Measurements from ENCODE around the gene ZNF628.
A peak's percentile ranks its signal among the peaks of the same experiment; 100 is the strongest.

The ZNF628 gene

DNA sequence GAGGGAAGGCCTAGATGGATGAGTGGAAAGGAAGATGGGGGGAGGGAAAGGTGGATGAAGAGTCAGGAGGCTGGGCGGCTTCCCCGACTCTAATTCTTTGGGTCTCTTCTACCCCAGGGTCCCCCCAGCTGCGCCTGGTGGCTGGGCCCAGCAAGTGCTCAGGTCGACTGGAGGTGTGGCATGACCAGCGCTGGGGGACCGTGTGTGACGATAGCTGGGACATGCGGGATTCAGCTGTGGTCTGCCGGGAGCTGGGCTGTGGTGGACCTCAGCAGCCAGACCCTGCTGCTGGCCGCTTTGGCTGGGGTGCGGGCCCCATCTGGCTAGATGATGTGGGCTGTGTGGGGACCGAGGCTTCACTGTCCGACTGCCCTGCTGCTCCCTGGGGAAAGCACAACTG lies 21.3 kb downstream of the ZNF628 start:
- no peak for DNase-seq (ENCODE audit: low spot score)

DNA sequence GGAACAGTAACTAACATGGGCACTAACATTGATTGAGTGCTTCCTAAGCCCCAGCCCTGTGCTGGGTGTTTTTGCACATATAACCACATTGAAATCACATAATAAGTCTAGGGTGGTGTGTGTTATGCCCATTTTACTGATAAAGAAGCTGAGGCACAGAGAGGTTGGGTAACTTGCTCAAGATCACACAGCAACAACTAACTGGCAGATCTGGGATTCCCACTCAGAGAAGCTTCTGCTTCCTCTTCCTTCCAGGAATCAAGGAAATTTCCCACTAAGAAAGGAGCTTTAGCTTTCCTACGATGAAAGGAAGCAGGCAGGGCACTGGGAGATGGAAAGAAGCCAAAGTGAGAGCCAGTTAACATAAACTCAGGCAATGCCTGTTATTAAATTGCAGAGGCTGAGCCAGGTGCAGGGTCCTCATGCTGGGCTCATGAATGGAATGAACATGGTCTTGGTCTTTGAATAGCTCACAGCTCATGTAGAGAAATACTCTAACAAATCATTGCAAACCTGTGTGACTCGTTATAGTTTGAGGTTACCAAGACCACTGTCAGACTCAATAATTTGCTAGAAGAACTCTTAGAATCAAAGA lies 21.9 kb downstream of the ZNF628 start:
- no peak for DNase-seq (ENCODE audit: low spot score)

DNA sequence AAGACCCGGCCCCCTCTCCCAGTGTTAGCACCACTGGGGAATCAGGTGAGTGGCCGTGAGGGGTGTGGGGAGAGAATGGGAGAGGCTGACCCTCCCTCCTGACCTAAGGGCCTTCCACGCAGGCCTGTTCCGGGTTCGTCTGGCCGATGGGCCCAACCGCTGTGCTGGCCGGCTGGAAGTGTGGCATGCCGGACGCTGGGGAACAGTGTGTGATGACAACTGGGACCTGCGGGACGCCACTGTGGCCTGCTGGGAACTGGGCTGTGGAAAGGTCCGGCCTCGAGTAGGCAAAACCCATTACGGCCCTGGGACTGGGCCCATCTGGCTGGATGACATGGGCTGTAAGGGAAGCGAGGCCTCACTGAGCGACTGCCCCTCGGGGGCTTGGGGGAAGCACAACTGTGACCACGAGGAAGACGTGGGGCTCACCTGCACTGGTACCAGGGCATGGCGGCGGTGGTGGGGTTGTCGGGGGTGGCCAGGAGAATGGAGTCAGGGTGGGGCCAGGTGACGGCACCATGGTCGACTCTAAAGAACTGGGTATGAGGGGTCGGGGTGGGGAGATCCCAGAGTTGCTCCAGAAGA lies 24.0 kb downstream of the ZNF628 start:
- DNase-seq (ENCODE audit: low spot score) = no peak

DNA sequence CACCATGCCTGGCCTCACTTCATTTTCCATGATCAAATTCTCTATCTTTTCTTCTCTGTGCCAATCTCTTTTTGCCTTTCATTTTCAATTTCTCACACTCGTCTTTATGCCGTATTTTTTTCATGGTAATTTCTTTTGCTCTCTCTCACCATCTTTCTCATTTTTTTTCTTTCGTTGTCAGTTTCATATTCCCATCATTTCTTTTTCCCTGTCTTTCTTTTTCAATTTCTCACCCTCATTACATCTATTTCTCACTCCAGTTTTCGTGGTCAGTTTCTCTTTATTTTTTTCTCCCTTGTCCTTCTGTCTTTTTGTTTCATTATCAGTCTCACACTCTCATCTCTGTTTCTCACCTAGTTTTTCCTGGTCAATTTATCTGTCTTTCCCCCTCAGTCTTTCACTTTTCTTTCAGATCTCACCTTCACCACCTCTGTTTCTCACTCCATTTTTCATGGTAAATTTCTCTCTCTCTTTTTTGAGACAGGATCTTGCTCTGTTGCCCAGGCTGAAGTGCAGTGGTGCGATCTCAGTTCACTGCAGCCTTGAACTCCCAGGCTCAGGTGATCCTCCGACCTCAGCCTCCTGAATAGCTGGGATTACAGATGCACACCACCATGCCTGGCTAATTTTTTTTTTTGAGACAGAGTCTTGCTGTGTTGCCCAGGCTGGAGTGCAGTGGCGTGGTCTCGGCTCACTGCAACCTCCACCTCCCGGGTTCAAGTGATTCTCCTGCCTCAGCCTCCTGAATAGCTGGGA lies 26.0 kb downstream of the ZNF628 start:
- DNase-seq (ENCODE audit: low spot score) = no peak

DNA sequence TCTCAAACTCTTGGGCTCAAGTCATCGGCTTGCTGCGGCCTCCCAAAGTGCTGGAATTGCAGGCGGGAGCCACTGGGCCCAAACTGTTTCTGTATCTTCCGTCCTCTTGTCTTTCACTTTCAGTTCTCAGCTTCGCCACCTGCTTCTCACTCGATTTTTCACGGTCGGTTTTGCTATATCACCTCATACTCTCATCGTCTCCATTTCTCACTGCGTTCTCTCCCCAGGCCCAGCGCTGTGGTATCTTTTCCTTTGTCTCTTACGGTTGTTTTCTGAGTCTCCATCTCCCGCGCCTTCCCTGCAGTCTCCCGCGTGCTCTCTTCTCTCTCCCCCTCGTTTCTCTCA lies 26.7 kb downstream of the ZNF628 start:
- DNase-seq (ENCODE audit: low spot score) = no peak

DNA sequence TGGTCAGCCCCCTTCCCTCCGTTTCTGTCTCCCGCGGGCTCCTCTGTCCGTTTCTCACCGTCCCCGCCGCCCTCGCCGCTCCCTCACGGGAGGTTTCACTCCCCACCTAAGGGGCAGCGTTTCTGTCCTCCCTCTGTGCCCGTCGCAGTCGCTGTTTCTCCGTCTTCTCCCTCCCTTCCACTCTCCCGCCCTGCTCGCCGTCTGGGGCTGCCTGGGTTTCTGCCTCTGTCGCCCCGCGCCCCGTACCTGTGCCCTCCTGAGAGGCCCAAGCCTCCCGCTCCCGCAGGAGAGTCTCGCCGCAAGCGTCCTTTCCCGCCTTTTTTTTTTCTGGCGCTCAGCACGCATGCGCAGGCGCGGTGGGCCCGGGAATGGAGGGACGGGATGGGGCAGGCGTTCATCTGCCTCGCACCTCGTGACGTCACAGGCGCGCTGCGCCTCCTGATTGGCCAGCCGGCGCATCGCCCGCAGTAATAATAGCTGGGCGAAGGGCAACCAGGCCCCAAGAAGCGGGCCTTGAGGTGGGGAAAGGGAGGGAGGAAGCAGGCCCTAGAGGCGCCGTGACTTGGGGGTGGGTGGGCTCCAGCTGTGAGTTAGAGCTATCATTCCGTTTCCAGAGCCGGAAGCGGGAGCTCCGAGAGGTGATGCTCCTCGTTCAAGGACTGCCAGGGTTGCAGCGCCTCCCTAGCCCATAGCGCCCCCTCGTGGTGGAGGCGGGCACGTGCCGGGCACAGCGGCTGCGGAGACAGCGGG lies 27.3 kb downstream of the ZNF628 start:
- DNase-seq (ENCODE audit: low spot score) = peak; percentile 91

DNA sequence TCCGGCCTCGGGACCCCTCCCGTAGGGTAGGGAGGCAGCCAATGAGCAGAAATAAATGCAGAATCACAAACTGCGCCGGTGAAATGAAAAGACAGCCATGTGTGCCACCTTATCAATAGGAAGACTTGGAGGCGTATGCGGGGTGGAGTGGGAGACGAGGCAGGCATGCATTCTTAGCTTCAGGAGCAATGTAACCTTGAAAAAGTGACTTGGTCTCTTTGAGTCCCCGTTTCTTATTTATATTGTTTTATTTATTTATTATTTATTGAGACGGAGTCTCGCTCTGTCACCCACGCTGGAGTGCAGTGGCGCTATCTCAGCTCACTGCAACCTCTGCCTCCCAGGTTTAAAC lies 27.8 kb downstream of the ZNF628 start:
- no peak for DNase-seq (ENCODE audit: low spot score)

DNA sequence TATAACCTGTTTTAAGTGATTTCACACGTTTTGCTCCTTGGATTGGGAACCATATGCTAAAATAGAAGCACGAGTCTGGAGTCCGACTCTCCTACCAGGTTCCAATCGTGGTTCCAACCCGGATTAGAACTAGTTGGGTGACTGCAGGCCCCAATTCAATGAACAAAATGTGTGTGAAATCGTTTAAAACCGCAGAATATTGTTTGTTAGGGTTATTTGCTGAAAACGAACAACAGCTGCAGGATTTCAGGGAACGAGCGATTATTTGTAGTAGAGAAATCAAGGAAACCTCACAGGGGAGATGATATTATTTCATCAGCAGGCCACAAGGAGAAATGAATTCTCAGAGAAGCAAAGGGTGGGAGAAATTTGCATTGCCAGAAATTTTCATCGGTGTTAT lies 28.6 kb downstream of the ZNF628 start:
- no peak for DNase-seq (ENCODE audit: low spot score)

DNA sequence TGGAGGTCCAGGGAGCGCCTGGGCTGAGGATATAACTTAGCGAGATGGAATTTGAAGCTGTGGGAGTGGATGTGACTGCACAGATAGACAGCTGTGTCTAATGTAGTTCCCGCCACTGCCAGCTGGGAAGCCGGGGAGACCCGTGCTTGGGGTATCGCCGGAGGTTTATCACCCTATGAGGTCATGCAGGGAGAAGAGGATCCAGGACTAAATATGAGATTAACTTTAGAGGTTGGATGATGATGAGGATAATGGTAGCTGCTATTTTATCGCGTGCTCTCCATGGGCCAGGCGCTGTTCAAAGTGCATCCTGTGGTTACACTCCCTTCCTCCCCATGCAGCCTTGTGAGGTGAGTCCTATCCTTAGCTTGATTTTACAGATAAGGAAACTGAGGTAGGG lies 31.7 kb downstream of the ZNF628 start:
- no peak for DNase-seq (ENCODE audit: low spot score)

DNA sequence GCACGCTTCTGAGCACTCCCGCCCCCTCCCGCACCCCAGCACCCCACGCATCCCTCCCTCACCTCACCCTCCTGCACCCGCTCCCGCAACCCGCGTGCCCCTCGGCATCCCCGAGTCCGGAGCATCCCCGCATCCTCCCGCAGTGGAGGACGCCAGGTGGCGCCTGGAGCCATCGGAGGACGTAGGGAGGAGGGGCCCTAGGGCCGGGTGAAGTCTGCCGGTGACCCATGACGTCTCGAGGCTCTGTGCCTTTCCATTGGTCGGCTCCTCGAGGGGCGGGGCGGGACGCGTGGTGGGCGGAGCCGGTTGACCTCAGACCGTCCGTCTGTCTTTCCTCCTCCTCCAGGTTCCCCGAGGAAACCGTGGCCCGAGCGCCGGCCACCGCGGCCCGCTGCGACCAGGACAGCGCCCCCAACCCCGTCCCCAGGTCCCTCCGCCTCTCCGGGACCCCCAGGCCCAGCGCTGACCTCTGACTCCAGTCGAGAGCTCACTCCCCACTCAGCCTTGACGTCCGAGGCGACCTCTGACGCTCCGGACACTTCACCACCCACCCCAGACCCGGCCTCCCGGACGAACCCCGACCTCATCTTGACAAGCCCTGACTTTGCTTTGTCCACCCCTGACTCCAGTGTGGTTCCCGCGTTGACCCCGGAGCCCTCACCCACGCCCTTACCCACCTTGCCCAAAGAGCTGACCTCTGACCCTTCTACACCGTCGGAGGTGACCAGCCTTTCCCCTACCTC lies 40.6 kb downstream of the ZNF628 start:
- peak; percentile 92 for DNase-seq (ENCODE audit: low spot score)

DNA sequence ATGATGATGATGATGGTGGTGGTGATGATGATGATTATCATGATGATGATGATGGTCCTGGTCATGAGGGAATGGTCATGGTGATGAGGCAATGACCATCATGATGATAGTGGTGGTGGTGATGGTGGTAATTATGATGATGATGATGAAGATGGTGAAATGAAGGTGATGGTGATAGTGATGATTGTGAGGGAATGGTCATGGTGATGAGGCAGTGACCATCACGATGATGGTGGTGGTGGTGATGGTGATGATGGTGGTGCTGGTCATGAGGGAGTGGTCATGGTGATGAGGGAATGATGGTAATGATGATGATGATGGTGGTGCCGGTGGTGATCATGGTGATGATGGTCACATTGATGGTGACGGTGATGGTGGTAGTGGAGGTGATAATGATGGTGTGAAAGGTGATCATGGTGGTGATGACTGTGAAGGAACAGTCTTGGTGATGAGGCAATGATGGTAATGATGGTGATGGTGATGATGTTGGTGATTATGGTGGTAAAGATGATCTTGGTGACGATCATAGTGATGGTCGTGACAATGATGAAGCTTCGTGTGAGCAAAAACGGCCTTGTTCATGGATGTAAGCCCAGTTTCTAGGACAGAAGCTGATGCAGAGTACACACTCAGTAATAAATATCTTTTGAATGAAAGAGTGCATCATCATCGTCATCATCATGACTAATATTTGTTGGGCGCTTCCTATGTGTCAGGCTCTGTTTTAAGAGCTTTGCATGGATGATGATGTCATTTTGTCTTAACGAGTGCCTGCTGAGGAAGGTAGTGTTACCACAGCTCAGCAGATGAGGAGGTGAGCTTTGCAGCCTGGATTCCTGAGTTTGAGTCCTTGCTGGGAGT lies 43.3 kb downstream of the ZNF628 start:
- peak; percentile 7 for DNase-seq (ENCODE audit: low spot score)

DNA sequence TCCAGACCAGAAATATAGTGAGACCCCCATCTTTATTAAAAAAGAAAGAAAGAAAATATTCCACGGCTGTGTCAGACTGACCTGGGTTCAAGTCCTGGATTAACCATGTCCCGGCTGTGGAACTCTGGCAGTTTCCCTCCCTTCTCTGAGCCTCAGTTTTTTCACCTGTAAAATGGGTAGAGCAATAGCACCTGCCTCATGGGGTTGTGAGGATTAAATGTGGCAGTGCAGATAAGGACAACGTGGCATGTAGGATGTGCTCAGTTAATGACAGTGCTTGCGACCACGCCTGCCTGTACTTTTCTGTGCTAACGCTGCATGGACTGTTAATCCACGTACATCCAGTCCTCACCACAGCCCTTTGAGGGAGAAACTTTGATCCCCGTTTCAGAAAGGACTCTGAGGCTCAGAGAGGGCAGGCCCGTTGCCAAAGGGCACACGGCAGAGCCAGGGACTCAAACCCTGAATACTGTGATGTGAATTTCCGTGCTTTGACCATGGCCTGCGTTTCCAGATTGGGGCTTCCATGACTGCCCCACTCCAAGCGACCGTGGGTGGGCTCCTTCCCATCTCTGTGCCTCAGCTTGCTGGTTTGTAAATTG lies 44.4 kb downstream of the ZNF628 start:
- DNase-seq (ENCODE audit: low spot score) = no peak

DNA sequence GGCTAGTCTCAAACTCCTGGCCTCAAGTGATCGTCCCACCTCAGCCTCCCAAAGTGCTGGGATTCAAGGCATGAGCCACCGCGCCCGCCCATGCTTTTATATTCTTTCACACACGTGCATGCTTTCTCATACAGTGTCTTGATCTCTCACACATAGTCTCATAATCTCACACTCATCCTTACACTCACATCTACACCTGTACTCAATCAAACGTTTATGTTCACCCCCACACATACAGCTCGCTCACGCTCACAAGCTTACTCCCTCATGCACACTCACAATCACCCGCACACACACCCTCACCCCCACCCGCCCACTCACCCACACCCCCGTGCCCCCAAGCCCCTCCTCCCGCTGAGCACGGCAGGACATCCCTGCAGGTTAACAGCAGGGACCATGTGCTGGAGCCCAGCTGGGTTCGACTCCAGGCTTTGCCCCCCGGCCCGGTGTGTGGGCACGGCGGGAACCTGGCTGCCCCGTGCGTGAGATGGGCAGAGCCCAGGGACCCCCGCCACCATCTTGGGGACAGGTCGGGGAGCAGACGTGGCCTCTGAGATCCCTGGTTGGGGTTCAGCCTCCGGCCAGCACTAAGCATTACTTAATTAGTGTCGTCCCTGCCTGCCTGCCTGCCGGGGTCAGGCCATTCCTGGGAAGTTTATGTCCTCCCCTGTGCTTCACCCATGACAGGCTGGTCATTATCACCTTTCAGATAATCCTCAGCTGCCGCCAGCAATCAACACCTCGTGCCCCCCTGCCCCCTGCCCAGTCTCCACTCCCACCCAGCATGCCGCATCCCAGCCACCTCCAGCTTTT lies 49.1 kb downstream of the ZNF628 start:
- DNase-seq (ENCODE audit: low spot score) = no peak

DNA sequence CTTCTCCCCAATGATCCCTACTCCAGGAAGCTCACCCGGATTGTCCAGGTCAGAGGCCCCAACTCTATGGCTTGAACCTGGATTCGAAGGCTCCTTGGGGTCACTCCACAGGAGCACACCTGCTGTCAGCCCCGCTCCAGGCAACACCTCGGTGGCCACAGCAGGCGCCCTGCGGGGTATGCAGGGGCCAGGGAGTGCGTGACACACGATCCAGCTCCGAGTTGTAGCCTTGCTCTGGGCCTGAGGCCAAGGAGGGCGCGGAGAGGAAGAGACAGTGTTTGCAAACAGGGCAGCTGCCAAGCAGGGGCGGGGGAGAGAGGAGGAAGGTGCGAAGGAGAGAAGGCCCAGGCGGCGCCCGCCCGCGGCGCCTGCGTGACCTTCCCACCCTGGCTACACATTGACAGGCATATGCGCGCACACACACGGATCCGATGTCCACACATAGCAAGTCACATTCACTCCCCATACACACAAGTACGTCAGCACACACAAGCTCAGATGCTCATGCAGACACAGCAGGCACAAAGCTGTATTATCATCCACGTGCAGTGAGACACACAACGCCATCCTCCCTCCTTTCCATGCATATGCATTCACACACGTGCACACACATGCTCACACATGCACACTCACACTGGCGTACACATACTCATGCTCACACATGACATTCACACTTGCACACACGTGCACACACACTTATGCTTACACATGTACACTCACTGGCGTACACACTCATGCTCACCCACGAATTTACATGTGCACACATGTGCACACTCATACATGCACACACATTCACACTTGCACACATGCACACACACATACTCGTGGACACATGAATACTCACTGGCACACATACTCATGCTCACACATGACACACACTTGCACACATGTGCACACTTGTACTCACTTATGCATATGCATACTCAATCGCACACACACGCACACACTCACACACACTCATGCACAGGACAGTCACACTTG lies 50.1 kb downstream of the ZNF628 start:
- DNase-seq (ENCODE audit: low spot score) = no peak

DNA sequence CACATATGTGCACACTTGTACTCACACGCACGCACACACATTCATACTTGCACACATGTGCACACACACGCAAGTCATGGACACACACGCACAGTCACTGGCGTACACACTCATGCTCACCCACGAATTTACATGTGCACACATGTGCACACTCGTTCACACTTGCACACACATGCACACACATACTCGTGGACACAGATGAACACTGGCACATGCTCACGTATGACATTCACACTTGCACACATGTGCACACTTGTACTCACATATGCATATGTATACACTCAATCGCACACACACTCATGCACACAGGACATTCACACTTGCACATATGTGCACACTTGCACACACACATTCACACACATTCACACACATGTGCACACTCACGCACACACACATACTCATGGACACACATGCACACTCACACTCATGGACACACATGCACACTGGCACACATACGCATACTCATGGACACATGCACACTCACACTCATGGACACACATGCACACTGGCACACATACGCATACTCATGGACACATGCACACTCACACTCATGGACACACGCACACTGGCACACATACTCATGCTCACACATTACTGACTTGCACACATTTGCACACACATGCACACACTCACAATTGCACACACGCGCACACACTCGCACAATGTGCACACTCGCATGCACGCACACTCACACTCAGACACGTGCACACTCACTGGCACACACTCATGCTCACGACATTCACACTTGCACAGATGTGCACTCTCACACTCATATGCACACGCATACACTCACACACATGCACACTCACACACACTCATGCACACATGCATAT lies 51.0 kb downstream of the ZNF628 start:
- DNase-seq (ENCODE audit: low spot score) = no peak

DNA sequence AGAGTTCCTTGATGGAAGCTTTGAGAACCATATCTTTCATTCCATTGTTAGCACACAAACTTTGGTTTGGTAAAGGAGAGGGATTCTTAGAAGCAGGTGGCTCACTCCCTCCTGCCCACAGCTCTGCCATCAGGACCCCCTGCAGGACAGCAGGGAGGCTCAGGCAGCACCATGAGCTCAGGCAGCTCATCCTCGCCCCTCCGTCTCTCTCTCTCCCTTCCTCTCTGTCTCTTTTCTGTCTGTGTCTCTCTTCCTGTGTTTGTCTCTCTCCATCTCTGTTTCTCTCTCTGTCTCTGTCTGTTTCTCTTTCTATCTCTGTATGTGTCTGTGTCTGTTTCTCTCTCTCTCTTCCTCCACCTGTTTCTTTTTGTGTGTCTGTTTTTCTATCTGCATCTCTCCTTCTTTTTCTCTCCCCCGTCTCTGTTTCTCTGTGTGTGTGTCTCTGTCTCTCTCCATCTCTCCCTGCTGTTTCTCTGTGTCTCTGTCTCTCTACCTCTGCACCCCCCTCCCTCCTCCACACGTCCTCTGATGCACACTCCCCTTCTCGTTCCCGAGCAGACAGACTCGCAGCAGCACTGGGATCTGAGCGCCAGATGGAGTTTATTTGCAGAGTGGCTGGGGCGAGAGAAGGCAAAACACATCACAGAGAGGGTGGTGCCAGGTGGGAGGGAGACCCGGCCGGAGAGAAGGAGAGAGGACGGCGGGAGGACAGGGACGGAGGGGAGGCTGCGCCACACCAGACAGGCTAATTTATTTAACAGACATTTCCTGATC lies 51.8 kb downstream of the ZNF628 start:
- DNase-seq (ENCODE audit: low spot score) = no peak

DNA sequence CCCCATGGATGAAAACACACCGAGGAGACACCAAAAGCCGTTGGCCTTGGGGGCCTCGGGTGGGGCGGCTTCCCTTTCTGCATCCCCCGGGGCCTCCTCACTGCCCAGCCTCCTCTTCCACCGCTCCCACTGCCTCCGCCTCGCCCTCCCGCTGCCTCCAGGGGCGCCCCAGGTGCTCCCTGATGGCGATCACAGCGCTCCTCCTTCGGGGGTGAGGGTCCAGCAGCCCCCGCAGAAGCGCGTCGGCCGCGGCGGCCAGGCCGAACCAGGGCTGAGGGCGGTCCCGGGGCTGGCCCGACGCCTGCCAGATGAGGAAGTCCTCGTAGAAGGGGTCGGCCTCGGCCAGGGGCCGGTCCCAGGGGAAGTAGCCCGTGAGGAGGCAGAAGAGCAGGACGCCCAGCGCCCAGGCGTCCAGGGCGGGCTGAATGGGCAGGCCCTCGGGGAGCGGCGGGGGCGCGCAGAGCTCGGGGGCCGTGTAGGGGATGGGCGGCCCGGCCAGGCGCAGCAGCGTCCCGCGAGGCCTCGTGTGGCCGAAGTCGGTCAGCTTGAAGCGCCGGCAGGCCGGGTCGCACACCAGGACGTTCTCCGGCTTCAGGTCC lies 53.3 kb downstream of the ZNF628 start:
- no peak for DNase-seq (ENCODE audit: low spot score)
